HepG2 (cell line): Measurements from ENCODE around the gene LASP1. TPM values are rescaled to one million over a fixed set of nuclear protein-coding genes. Genes with fewer than 3 reads are reported as not detected.

Source experiments
- AKAP8 ChIP-seq: sonication (generic); formaldehyde crosslinking; IDR thresholded peaks from 2 replicates; pipeline ENCODE4 v1.5.1; 2020; ENCODE audit warnings: mild to moderate bottlenecking, missing genetic modification reagents
- DMTF1 ChIP-seq: sonication (generic); formaldehyde crosslinking; IDR thresholded peaks from 2 replicates; pipeline ENCODE4 v1.4.0; 2020; ENCODE audit warnings: mild to moderate bottlenecking, missing genetic modification reagents
- HBP1 ChIP-seq: IDR thresholded peaks from 2 replicates; pipeline ENCODE4 v1.6.1; 2016; ENCODE audit warnings: low read depth, control low read depth
- MBNL3 ChIP-seq: fragments of 250-450 bp; sonication (Bioruptor Pico); conservative IDR thresholded peaks from 2 replicates; pipeline ENCODE4 v1.8.0; 2022; ENCODE audit warnings: mild to moderate bottlenecking, inconsistent platforms
- MZF1 ChIP-seq: sonication (generic); formaldehyde crosslinking; IDR thresholded peaks from 2 replicates; pipeline ENCODE4 v1.8.1; 2023; ENCODE audit warnings: mild to moderate bottlenecking, missing genetic modification reagents, borderline replicate concordance
- NFKBIZ ChIP-seq: IDR thresholded peaks from 2 replicates; pipeline ENCODE4 v1.6.1; 2018; ENCODE audit warnings: missing genetic modification reagents, missing compliant biosample characterization
- POLR2G ChIP-seq: fragments of 200-400 bp; formaldehyde crosslinking; IDR thresholded peaks from 2 replicates; pipeline ENCODE4 v1.6.1; 2018; ENCODE audit warnings: mild to moderate bottlenecking, low read depth, low read length, moderate library complexity
- SCMH1 ChIP-seq: sonication (generic); formaldehyde crosslinking; IDR thresholded peaks from 2 replicates; pipeline ENCODE4 v1.9.0; 2021; ENCODE audit warnings: missing genetic modification reagents, mild to moderate bottlenecking, borderline replicate concordance
- SIX1 ChIP-seq: sonication (generic); formaldehyde crosslinking; IDR thresholded peaks from 2 replicates; pipeline ENCODE4 v1.4.0; 2020; ENCODE audit warnings: missing genetic modification reagents, borderline replicate concordance
- SP1 ChIP-seq, 2 experiments: fragments of 450-650 bp in 1 of 2; sonication (generic) in 1 of 2; formaldehyde crosslinking in 1 of 2; IDR thresholded peaks; 2 replicates each; pipeline versions ENCODE4 v1.4.0 to v1.6.1; 2016 to 2020; ENCODE audit warnings: missing genetic modification reagents in 1 of 2
- SRSF4 ChIP-seq: fragments of 200-400 bp; formaldehyde crosslinking; IDR thresholded peaks from one replicate; pipeline ENCODE4 v1.6.1; 2018; ENCODE audit warnings: mild to moderate bottlenecking, low read depth, low read length, moderate library complexity; ENCODE audit not compliant: poor library complexity, severe bottlenecking
- TEAD3 ChIP-seq: optimal IDR thresholded peaks from 2 replicates; pipeline ENCODE3; 2016; ENCODE audit warnings: borderline replicate concordance
- ZNF354B ChIP-seq: sonication (generic); formaldehyde crosslinking; IDR thresholded peaks from 2 replicates; pipeline ENCODE4 v1.8.0; 2022; ENCODE audit warnings: mild to moderate bottlenecking, missing genetic modification reagents
- ZNF441 ChIP-seq: sonication (generic); formaldehyde crosslinking; IDR thresholded peaks from 2 replicates; pipeline ENCODE4 v1.7.0; 2021; ENCODE audit warnings: missing genetic modification reagents, borderline replicate concordance
- ZNF558 ChIP-seq: sonication (generic); formaldehyde crosslinking; IDR thresholded peaks from 2 replicates; pipeline ENCODE4 v1.9.0; 2022; ENCODE audit warnings: mild to moderate bottlenecking, missing genetic modification reagents, borderline replicate concordance
- ZNF567 ChIP-seq: sonication (generic); formaldehyde crosslinking; IDR thresholded peaks from 2 replicates; pipeline ENCODE4 v1.8.1; 2023; ENCODE audit warnings: mild to moderate bottlenecking, missing genetic modification reagents, borderline replicate concordance
- ZNF768 ChIP-seq: sonication (generic); formaldehyde crosslinking; IDR thresholded peaks from 2 replicates; pipeline ENCODE4 v1.4.0; 2020; ENCODE audit warnings: missing genetic modification reagents
- polyA plus RNA-seq, 8 experiments: library from polyadenylated mRNA; depleted of rRNA in 3 of 8; stranded (reverse) in 7 of 8; unstranded in 1 of 8; fragments of >200 nt; fragmentation: Illumina TruSeq in 4 of 8; extraction: Trizol in 4 of 8; gene quantifications; 2 replicates each; pipeline versions ENCODE4 v1.2.1 to v1.2.3, GENCODE V29; 2011 to 2016; ENCODE audit warnings: low read depth in 4 of 8, missing spikeins in 1 of 8, mixed read lengths in 1 of 8; ENCODE audit not compliant: insufficient read depth in 1 of 8
- total RNA-seq, 5 experiments: library from RNA; depleted of rRNA; stranded (reverse); fragments of >200 nt; fragmentation: Illumina TruSeq; extraction: Trizol; gene quantifications; 2 replicates each; pipeline ENCODE4 v1.2.3, GENCODE V29; 2016; ENCODE audit warnings: low read depth in 1 of 5
- TF ChIP-seq, protein P1 (sequence below): sonication (generic); formaldehyde crosslinking; IDR thresholded peaks from 2 replicates; pipeline ENCODE4 v1.8.1; 2023; ENCODE audit warnings: missing genetic modification reagents, inconsistent platforms, borderline replicate concordance
- TF ChIP-seq, protein P2 (sequence below): IDR thresholded peaks from 2 replicates; pipeline ENCODE4 v1.6.1; 2016; ENCODE audit warnings: missing genetic modification reagents, missing compliant biosample characterization
- TF ChIP-seq, protein P3 (sequence below): IDR thresholded peaks from 2 replicates; pipeline ENCODE4 v1.6.1; 2018; ENCODE audit warnings: missing genetic modification reagents, mild to moderate bottlenecking, missing compliant biosample characterization

LASP1 gene
- total and polyA plus RNA-seq, 2 of the 13 experiments (the other 11 are each of a cell fraction or from before 2014, with no cell fraction given) = 70.1 to 97.0 TPM

GRCh38 chr17:38853292-38854219 lies 16.3 kb upstream of the LASP1 start, which contains the start of gene RPL23 (continued):
- TF ChIP-seq SCMH1 = no peak
- TF ChIP-seq, protein P1, sequence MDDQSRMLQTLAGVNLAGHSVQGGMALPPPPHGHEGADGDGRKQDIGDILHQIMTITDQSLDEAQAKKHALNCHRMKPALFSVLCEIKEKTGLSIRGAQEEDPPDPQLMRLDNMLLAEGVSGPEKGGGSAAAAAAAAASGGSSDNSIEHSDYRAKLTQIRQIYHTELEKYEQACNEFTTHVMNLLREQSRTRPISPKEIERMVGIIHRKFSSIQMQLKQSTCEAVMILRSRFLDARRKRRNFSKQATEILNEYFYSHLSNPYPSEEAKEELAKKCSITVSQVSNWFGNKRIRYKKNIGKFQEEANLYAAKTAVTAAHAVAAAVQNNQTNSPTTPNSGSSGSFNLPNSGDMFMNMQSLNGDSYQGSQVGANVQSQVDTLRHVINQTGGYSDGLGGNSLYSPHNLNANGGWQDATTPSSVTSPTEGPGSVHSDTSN (CRISPR knock-in tag) = peak; percentile 88; the same call in 1 of the 2 replicates
- TF ChIP-seq SIX1 (CRISPR knock-in tag) = 0 out of 2 replicates have a peak, but pooled peaks have one; percentile 26
- no peak for TF ChIP-seq MBNL3 (CRISPR knock-in tag)
- peak; percentile 89 for TF ChIP-seq HBP1 (CRISPR knock-in tag)
- TF ChIP-seq ZNF354B (CRISPR knock-in tag) = peak; percentile 97
- TF ChIP-seq NFKBIZ = peak; percentile 96; the same call in 1 of the 2 replicates
- 0 out of 2 replicates have a peak, but pooled peaks have one; percentile 10 for TF ChIP-seq MZF1 (CRISPR knock-in tag)
- TF ChIP-seq SRSF4 = no peak
- TF ChIP-seq DMTF1 (CRISPR knock-in tag) = peak; percentile 63; the same call in 1 of the 2 replicates
- TF ChIP-seq, protein P2, sequence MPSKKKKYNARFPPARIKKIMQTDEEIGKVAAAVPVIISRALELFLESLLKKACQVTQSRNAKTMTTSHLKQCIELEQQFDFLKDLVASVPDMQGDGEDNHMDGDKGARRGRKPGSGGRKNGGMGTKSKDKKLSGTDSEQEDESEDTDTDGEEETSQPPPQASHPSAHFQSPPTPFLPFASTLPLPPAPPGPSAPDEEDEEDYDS (CRISPR knock-in tag) = peak; percentile 98
- TF ChIP-seq POLR2G = peak; percentile 99
- peak; percentile 85 for TF ChIP-seq ZNF768 (CRISPR knock-in tag)
- no peak for TF ChIP-seq SP1 (IDR thresholded peaks at IDR 0.05)
- peak; percentile 90 for TF ChIP-seq SP1 (CRISPR knock-in tag; IDR thresholded peaks at IDR 0.05)
- TF ChIP-seq TEAD3 (CRISPR knock-in tag) = peak; percentile 37
- peak; percentile 98; the same call in 1 of the 2 replicates for TF ChIP-seq ZNF567 (CRISPR knock-in tag)
- TF ChIP-seq ZNF558 (CRISPR knock-in tag) = 0 out of 2 replicates have a peak, but pooled peaks have one; percentile 65
- TF ChIP-seq, protein P3, sequence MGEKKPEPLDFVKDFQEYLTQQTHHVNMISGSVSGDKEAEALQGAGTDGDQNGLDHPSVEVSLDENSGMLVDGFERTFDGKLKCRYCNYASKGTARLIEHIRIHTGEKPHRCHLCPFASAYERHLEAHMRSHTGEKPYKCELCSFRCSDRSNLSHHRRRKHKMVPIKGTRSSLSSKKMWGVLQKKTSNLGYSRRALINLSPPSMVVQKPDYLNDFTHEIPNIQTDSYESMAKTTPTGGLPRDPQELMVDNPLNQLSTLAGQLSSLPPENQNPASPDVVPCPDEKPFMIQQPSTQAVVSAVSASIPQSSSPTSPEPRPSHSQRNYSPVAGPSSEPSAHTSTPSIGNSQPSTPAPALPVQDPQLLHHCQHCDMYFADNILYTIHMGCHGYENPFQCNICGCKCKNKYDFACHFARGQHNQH (CRISPR knock-in tag) = peak; percentile 95; the same call in 1 of the 2 replicates
- peak; percentile 81; the same call in 1 of the 2 replicates for TF ChIP-seq ZNF441 (CRISPR knock-in tag)
- no peak for TF ChIP-seq AKAP8
